Upper lobe of left lung (tissue), 6 donors: ENCODE results near the gene KLHL29. TPM values are rescaled to one million over a fixed set of nuclear protein-coding genes. Genes with fewer than 3 reads are reported as not detected.

Source experiments
- ATAC-seq, 2 donors: fragments of 200-7000 bp; cut with Tn5 transposase; one replicate each; pipeline ENCODE4 v1.9.1; 2022; ENCODE audit warnings: mild to moderate bottlenecking in 2 of 2, moderate library complexity in 2 of 2; ENCODE audit not compliant: low FRiP score in 2 of 2
- DNase-seq, 2 donors: peaks; one replicate each; pipeline ENCODE4 v3.0.0-alpha.2; 2019 to 2020
- H3K27ac ChIP-seq, 4 donors: fragments of 200-600 bp; sonication (generic); one replicate each; pipeline ENCODE4 v1.5.1; 2016 to 2019
- H3K27me3 ChIP-seq, 4 donors: fragments of 200-600 bp; sonication (generic); one replicate each; pipeline ENCODE4 v1.5.1; 2017 to 2019
- H3K36me3 ChIP-seq, 4 donors: fragments of 200-600 bp; sonication (generic); one replicate each; pipeline ENCODE4 v1.5.1; 2016 to 2019
- H3K4me1 ChIP-seq, 4 donors: fragments of 200-600 bp; sonication (generic); one replicate each; pipeline ENCODE4 v1.5.1; 2018 to 2019
- H3K4me3 ChIP-seq, 4 donors: fragments of 200-600 bp; sonication (generic); one replicate each; pipeline ENCODE4 v1.5.1; 2017 to 2019; ENCODE audit warnings: mild to moderate bottlenecking in 2 of 4, moderate library complexity in 1 of 4
- H3K9me3 ChIP-seq, 4 donors: fragments of 200-600 bp; sonication (generic); one replicate each; pipeline ENCODE4 v1.5.1; 2018 to 2019
- EP300 ChIP-seq, 4 donors: sonication (generic); formaldehyde crosslinking; IDR thresholded peaks; one replicate each; pipeline ENCODE4 v1.5.1; 2017; ENCODE audit warnings: antibody characterized with exemption in 4 of 4, control low read depth in 2 of 4
- POLR2A ChIP-seq, 4 donors: fragments of 450-650 bp; IDR thresholded peaks; one replicate each; pipeline ENCODE4 v1.5.1; 2016 to 2017; ENCODE audit warnings: antibody characterized with exemption in 4 of 4, mild to moderate bottlenecking in 2 of 4
- POLR2AphosphoS5 ChIP-seq, 2 donors: sonication (generic); formaldehyde crosslinking; IDR thresholded peaks; one replicate each; pipeline ENCODE4 v1.5.1; 2017; ENCODE audit warnings: antibody characterized with exemption in 2 of 2
- WGBS, 2 donors: methylation state at CpG; one replicate each; pipeline ENCODE4 v1.1.5; 2017 to 2018; 5-methylcytosine and 5-hydroxymethylcytosine counted together
- total RNA-seq, 6 donors: library from RNA; depleted of rRNA in 4 of 6; stranded (reverse); fragments of >200 nt in 4 of 6; gene quantifications; one replicate each; pipeline versions ENCODE4 v1.1.0 to v1.2.1, GENCODE V29; 2016 to 2021
- TF ChIP-seq, protein P1 (sequence below), 6 experiments: fragments of 450-650 bp in 4 of 6; fragments of 200-600 bp in 2 of 6; sonication (generic) in 2 of 6; IDR thresholded peaks; one replicate each; pipeline ENCODE4 v1.5.1; 2016 to 2019; ENCODE audit warnings: antibody characterized with exemption in 6 of 6
- donor health status: DM: no; HTN: no; CAD: no; lungs with moderate emphysema.
- donor health status: DM: no; HTN: yes; CAD: no; lungs with severe emphysema.

The KLHL29 gene
- total RNA-seq, 6 donors from 2014 or later: 8.6 to 34.4 (median 18.2) TPM

DNA sequence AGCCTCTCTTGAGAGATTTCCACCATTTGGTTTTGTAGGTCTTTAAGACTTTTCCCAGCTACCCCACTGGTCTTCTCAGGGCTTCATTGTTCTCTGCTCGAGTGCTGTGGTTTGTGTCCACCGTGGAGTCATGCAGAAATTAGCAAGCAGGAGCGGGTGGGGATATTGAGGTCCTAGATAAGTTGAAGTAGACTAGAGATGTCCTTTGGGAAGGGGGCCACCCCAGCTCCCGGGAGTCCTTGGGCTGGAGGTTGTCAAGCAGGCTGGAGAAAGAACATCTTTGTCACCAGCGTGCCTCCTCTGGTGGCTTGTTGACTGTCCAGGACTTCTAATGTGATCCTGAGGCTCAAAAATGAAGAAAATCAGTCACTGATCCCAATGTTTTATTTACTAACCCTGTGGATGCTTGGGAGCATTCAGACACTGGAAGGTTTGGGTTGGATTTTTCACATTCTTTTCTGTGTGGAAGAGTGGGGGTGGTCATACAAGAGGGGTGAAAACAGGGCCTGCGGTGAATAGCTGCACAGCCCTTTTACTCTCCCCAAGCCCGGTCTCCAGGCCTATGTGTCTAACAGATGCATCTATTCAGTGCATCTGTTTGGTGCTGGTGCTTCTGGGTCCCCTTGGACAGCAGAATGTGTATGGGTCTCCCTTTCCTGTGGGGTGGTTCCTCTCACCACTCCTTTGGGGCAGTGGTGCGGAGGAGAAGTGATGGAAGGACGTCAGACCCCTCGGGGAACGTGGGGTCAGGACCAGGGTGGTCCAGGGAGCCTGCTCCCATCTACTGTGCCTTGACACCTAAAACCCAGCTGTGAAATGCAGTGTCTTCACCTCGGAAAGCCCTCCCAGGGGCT, 208.1 kb downstream of the KLHL29 start:
- no peak overlapping the region for H3K4me3 ChIP-seq
- TF ChIP-seq EP300 (IDR thresholded peaks at IDR 0.05) (no peak), POLR2AphosphoS5 (IDR thresholded peaks at IDR 0.05) (no peak), POLR2A (IDR thresholded peaks at IDR 0.05) (no peak)
- TF ChIP-seq, protein P1, sequence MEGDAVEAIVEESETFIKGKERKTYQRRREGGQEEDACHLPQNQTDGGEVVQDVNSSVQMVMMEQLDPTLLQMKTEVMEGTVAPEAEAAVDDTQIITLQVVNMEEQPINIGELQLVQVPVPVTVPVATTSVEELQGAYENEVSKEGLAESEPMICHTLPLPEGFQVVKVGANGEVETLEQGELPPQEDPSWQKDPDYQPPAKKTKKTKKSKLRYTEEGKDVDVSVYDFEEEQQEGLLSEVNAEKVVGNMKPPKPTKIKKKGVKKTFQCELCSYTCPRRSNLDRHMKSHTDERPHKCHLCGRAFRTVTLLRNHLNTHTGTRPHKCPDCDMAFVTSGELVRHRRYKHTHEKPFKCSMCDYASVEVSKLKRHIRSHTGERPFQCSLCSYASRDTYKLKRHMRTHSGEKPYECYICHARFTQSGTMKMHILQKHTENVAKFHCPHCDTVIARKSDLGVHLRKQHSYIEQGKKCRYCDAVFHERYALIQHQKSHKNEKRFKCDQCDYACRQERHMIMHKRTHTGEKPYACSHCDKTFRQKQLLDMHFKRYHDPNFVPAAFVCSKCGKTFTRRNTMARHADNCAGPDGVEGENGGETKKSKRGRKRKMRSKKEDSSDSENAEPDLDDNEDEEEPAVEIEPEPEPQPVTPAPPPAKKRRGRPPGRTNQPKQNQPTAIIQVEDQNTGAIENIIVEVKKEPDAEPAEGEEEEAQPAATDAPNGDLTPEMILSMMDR (IDR thresholded peaks at IDR 0.05): no peak
- DNase-seq (no peak), ATAC-seq (no peak)
- WGBS, 2 donors: 89 to 90% methylated on average over 10 to 12 of the region's 12 CpGs
- H3K36me3 ChIP-seq: no peaks in the 10 kb centered on the region
- H3K27ac ChIP-seq: no peak overlapping the region
- H3K27me3 ChIP-seq: no peaks in the 10 kb centered on the region
- no peaks in the 10 kb centered on the region for H3K9me3 ChIP-seq
- peaks cover 0 to 3% (median 0%) of the 10 kb centered on the region in 4 donors for H3K4me1 ChIP-seq

DNA sequence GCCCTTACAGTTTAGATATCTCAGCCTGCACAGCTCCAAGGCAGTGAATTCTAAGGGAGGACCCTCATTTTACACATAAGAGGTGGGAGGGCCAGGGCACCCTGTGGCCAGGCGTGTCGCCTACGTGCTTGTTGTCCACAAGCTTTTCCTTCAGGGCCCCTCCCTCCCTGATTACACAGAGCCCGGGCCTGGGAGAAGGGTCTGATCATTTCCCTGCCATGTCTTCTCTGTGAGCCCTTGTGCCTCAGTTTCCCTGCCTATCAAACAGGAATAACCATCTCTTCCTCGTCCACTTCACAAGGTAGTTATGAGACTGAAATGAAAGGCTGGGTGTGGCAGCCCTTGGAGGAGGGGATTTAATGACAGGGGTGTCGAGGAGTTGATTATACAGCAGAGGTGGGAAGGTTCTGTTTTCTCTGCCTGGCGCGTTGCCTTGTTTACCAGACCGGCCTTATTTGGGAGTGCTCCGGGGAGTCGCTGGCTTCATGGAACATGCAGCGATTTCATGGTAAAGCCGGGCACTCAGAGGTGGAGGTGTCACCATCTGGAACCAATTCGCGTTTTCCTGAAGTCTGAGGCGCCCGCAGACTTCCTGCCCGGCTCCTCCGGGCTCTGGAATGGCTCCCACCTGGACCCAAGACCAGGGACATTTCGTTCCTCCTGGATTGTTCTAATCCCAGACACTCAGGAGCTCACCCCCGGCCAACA, 208.9 kb downstream of the KLHL29 start:
- Histone ChIP-seq H3K27ac (no peak overlapping the region), H3K4me1 (peaks cover 0 to 3% (median 0%) of the 10 kb centered on the region in 4 donors), H3K9me3 (no peaks in the 10 kb centered on the region), H3K4me3 (no peak overlapping the region), H3K27me3 (no peaks in the 10 kb centered on the region), H3K36me3 (no peaks in the 10 kb centered on the region)
- WGBS, 2 donors: 66 to 70% methylated on average over 19 to 21 of the region's 21 CpGs
- DNase-seq (no peak), ATAC-seq (no peak)
- TF ChIP-seq POLR2AphosphoS5 (IDR thresholded peaks at IDR 0.05): no peak
- TF ChIP-seq POLR2A (IDR thresholded peaks at IDR 0.05): no peak
- TF ChIP-seq EP300 (IDR thresholded peaks at IDR 0.05): no peak
- TF ChIP-seq, protein P1 (IDR thresholded peaks at IDR 0.05): no peak

DNA sequence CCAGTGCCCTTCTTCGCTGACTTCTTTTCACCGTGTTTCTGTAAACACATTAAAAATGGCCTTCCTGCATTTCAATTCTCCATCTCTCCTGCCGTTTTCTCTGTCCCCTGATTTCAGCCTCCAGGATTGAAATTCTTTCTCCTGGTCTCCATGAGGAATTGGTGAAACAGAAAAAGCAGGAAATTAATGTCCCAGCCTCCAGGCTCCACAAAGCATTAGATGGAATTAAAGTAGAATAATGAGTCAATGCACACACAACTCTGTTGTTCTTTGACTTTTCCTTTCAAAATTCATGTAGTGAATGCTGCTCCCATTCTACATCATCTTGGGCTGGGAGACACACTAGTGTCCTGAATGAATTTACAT, 209.5 kb downstream of the KLHL29 start:
- H3K9me3 ChIP-seq: no peaks in the 10 kb centered on the region
- H3K4me3 ChIP-seq: no peak overlapping the region
- peaks cover 0 to 3% (median 0%) of the 10 kb centered on the region in 4 donors for H3K4me1 ChIP-seq
- no peak for DNase-seq
- no peaks in the 10 kb centered on the region for H3K27me3 ChIP-seq
- no peak overlapping the region for H3K27ac ChIP-seq
- no peak for TF ChIP-seq EP300 (IDR thresholded peaks at IDR 0.05)
- TF ChIP-seq, protein P1 (IDR thresholded peaks at IDR 0.05): no peak
- no peak for TF ChIP-seq POLR2AphosphoS5 (IDR thresholded peaks at IDR 0.05)
- TF ChIP-seq POLR2A (IDR thresholded peaks at IDR 0.05): no peak
- 52 to 55% methylated on average over 3 of the region's 3 CpGs for WGBS, 2 donors
- ATAC-seq: no peak
- no peaks in the 10 kb centered on the region for H3K36me3 ChIP-seq

DNA sequence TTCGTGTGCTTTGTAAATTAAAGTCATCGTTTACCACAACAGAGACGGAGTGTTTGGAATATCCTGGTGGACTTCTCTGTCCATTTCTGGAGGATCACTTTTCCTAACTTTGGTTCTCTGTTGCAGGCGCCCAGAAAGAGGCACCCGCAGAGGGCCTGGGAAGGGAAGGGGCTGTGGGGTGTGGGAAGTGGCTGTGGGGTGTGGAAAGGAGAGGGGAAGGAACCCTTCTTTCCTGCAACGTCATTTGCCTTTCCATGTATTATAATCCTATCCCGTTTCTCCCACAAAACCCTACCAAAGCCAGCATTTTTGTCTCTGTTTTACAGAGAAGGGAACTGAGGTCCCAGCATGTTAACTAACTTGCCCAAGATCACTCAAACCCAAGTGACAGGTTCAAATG, 210.0 kb downstream of the KLHL29 start:
- H3K9me3 ChIP-seq: no peaks in the 10 kb centered on the region
- TF ChIP-seq EP300 (IDR thresholded peaks at IDR 0.05): no peak
- TF ChIP-seq, protein P1 (IDR thresholded peaks at IDR 0.05): no peak
- no peak for TF ChIP-seq POLR2A (IDR thresholded peaks at IDR 0.05)
- no peak for TF ChIP-seq POLR2AphosphoS5 (IDR thresholded peaks at IDR 0.05)
- WGBS, 2 donors: 84 to 87% methylated on average over 7 of the region's 7 CpGs
- no peaks in the 10 kb centered on the region for H3K27me3 ChIP-seq
- peaks cover 0 to 3% (median 0%) of the 10 kb centered on the region in 4 donors for H3K4me1 ChIP-seq
- no peak overlapping the region for H3K4me3 ChIP-seq
- DNase-seq (no peak), ATAC-seq (no peak)
- H3K36me3 ChIP-seq: no peaks in the 10 kb centered on the region
- H3K27ac ChIP-seq: no peak overlapping the region
